H1 (cell line): ENCODE measurements around the gene GABRR2. TPM values are rescaled to one million over a fixed set of nuclear protein-coding genes. Genes with fewer than 3 reads are reported as not detected.

Experiments used
- CTBP2 ChIP-seq: IDR thresholded peaks from 2 replicates; pipeline ENCODE4 v1.7.0; 2011; ENCODE audit warnings: borderline replicate concordance, mild to moderate bottlenecking, moderate library complexity, mixed read lengths, low read length; ENCODE audit not compliant: insufficient read depth, insufficient read length
- EP300 ChIP-seq, 2 experiments: IDR thresholded peaks; 1 replicate in 1 of 2; 2 replicates in 1 of 2; pipeline ENCODE4 v1.6.1; 2011 to 2012; ENCODE audit warnings: low read depth in 2 of 2, low read length in 2 of 2, mild to moderate bottlenecking in 2 of 2, borderline replicate concordance in 1 of 2, inconsistent platforms in 1 of 2, moderate library complexity in 1 of 2
- POLR2A ChIP-seq, 2 experiments: IDR thresholded peaks; 1 replicate in 1 of 2; 2 replicates in 1 of 2; pipeline ENCODE4 v1.6.1; 2011; ENCODE audit warnings: low read depth in 2 of 2, low read length in 2 of 2, mild to moderate bottlenecking in 2 of 2; ENCODE audit errors: control extremely low read depth in 1 of 2
- TAF1 ChIP-seq: IDR thresholded peaks from 2 replicates; pipeline ENCODE4 v1.6.1; 2011; ENCODE audit warnings: mild to moderate bottlenecking, low read depth, low read length
- polyA plus RNA-seq, 7 experiments: library from polyadenylated mRNA; depleted of rRNA in 3 of 7; stranded (reverse) in 5 of 7; unstranded in 2 of 7; fragments of >200 nt in 5 of 7; fragments of 200-250 nt in 2 of 7; gene quantifications; 1 replicate in 5 of 7; 2 replicates in 1 of 7; 4 replicates in 1 of 7; pipeline versions ENCODE4 v1.2.1 to v1.2.3, GENCODE V29; 2011 to 2013; ENCODE audit warnings: missing spikeins in 2 of 7, mixed read lengths in 2 of 7
- total RNA-seq: library from RNA; stranded (reverse); fragmentation: NEBNext Ultra II Directional; extraction: Animal tissue kit (Norgen Biotek cat#: 25700); gene quantifications from 2 replicates; pipeline ENCODE4 v1.2.1, GENCODE V29; 2021

GABRR2 gene
- total and polyA plus RNA-seq, 2 of the 8 experiments (the other 6 are each of a cell fraction or from before 2014, with no cell fraction given): not detected

DNA sequence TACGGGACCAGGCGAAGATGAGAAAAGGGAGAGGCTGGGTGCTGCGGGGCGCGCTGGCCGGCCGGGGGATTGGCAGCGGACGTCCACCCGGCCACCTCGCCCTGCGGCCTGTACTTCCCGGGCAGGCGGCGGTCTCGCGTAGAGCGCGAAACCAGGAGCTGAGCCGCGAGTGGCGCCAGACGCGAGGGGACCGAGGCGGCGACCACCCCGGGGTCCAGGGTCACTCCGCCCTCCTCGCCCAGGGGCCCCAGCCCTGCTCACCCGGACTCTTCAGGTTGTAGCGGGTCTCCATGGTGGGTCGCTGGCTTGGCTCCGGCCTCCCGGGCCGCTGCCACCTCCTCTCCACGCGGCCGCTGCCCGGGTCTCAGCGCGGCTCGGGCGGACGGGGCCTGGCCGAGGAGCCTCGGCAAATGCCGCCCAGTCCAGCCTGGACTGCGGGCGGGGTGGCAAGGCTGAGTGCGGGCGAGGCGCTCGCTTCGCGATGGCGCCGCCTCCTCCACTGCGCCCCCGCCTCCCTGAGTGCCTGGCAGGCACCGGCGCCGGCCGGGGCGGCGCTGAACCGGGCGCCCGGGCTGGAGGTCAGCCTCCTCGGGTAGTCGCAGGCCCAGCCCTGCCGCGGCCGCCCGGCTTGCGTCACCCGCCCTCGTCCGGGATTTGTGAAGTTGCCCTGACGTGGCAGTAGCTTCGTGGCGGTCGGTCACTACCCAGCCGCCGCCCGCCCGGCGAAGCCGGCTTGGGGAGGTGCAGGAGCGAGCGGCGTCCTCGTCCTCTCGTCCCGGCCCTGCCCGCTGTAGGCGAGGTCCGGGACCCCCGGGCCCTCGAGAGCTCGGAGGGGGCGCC lies 37.4 kb upstream of the GABRR2 start, which contains the start of gene UBE2J1 (continued):
- TF ChIP-seq TAF1 (peak; percentile 84), EP300 (IDR thresholded peaks at IDR 0.05; ENCODE audit: borderline replicate concordance in 1 of 2, low read depth in 2 of 2, low read length in 2 of 2) (0 out of 3 replicates have a peak, but pooled peaks of 1 of the 2 experiments have one; percentile 24), CTBP2 (no peak), POLR2A (IDR thresholded peaks at IDR 0.05; ENCODE audit: control extremely low read depth in 1 of 2, low read depth in 2 of 2, low read length in 2 of 2) (peak; percentile 68 to 90)
